ENCODE results near the gene ATOH8. TPM values are rescaled to one million over a fixed set of nuclear protein-coding genes. Genes with fewer than 3 reads are reported as not detected.

ATOH8 gene
- total RNA-seq, 1 donor from 2014 or later = 8.4 TPM

DNA sequence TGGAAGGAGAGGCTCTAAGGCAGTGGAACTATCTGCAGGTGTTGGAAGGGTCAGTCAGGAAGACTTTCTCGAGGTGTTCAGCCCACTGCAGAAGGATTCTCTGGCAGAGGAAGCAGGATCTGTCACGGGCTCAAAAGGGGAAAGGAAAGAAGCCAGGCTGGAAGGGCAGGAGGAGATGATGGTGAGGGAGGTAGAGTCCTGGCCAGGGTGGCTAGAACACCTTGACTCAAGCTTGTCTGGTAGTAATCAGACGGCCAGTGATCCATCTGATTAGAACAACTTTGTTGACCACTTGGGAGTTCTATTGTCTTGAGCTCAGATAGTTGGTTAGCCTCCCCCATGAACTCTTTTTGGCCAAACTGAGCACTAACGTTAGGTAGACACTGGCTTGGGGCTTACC is 9.7 kb upstream of the ATOH8 start:
- no peaks in the 10 kb centered on the region for H3K9me3 ChIP-seq (ENCODE audit: control insufficient read depth in 3 of 3, low read length in 3 of 3)
- peak overlapping the region in 1 of 3 donors; percentile 41 for H3K9ac ChIP-seq (ENCODE audit: low read depth in 1 of 3, low read length in 3 of 3)
- peak overlapping the region; percentile 93 for H3K27ac ChIP-seq (ENCODE audit: low read depth, low read length)
- H3K4me1 ChIP-seq (ENCODE audit: control insufficient read depth in 3 of 3, insufficient read depth in 3 of 3, low read length in 3 of 3) = peaks cover 82 to 86% (median 84%) of the 10 kb centered on the region in 3 donors
- no peaks in the 10 kb centered on the region for H3K36me3 ChIP-seq (ENCODE audit: control insufficient read depth in 3 of 3, insufficient read depth in 3 of 3, low read length in 3 of 3)
- peak overlapping the region in 1 of 3 donors; percentile 22 for H3K4me3 ChIP-seq (ENCODE audit: low read length in 3 of 3)
- no peaks in the 10 kb centered on the region for H3K27me3 ChIP-seq (ENCODE audit: control insufficient read depth in 3 of 3, insufficient read depth in 3 of 3, low read length in 3 of 3)

GRCh38 chr2:85744741-85745601 is 8.8 kb upstream of the ATOH8 start:
- Histone ChIP-seq H3K27me3 (ENCODE audit: control insufficient read depth in 3 of 3, insufficient read depth in 3 of 3, low read length in 3 of 3) (no peaks in the 10 kb centered on the region), H3K27ac (ENCODE audit: low read depth, low read length) (peak overlapping the region; percentile 19), H3K9me3 (ENCODE audit: control insufficient read depth in 3 of 3, low read length in 3 of 3) (no peaks in the 10 kb centered on the region), H3K36me3 (ENCODE audit: control insufficient read depth in 3 of 3, insufficient read depth in 3 of 3, low read length in 3 of 3) (no peaks in the 10 kb centered on the region), H3K4me3 (ENCODE audit: low read length in 3 of 3) (peak overlapping the region in 2 of 3 donors; percentile 35 to 46), H3K4me1 (ENCODE audit: control insufficient read depth in 3 of 3, insufficient read depth in 3 of 3, low read length in 3 of 3) (peaks cover 87 to 90% (median 89%) of the 10 kb centered on the region in 3 donors), H3K9ac (ENCODE audit: low read depth in 1 of 3, low read length in 3 of 3) (no peak overlapping the region)

GRCh38 chr2:85745619-85746018 is 8.2 kb upstream of the ATOH8 start:
- Histone ChIP-seq H3K36me3 (ENCODE audit: control insufficient read depth in 3 of 3, insufficient read depth in 3 of 3, low read length in 3 of 3) (no peaks in the 10 kb centered on the region), H3K4me3 (ENCODE audit: low read length in 3 of 3) (peak overlapping the region in 2 of 3 donors; percentile 35 to 46), H3K27me3 (ENCODE audit: control insufficient read depth in 3 of 3, insufficient read depth in 3 of 3, low read length in 3 of 3) (no peaks in the 10 kb centered on the region), H3K4me1 (ENCODE audit: control insufficient read depth in 3 of 3, insufficient read depth in 3 of 3, low read length in 3 of 3) (peaks cover 86 to 91% (median 90%) of the 10 kb centered on the region in 3 donors), H3K9me3 (ENCODE audit: control insufficient read depth in 3 of 3, low read length in 3 of 3) (no peaks in the 10 kb centered on the region), H3K27ac (ENCODE audit: low read depth, low read length) (peak overlapping the region; percentile 19), H3K9ac (ENCODE audit: low read depth in 1 of 3, low read length in 3 of 3) (no peak overlapping the region)

- peaks cover 86 to 91% (median 90%) of the 10 kb centered on the region in 3 donors for H3K4me1 ChIP-seq (ENCODE audit: control insufficient read depth in 3 of 3, insufficient read depth in 3 of 3, low read length in 3 of 3)
- H3K27me3 ChIP-seq (ENCODE audit: control insufficient read depth in 3 of 3, insufficient read depth in 3 of 3, low read length in 3 of 3) = no peaks in the 10 kb centered on the region
- H3K9me3 ChIP-seq (ENCODE audit: control insufficient read depth in 3 of 3, low read length in 3 of 3) = no peaks in the 10 kb centered on the region
- H3K9ac ChIP-seq (ENCODE audit: low read depth in 1 of 3, low read length in 3 of 3) = no peak overlapping the region
- no peak overlapping the region for H3K4me3 ChIP-seq (ENCODE audit: low read length in 3 of 3)
- no peaks in the 10 kb centered on the region for H3K36me3 ChIP-seq (ENCODE audit: control insufficient read depth in 3 of 3, insufficient read depth in 3 of 3, low read length in 3 of 3)
- H3K27ac ChIP-seq (ENCODE audit: low read depth, low read length) = no peak overlapping the region
Observed at GRCh38 chr2:85746321-85747004, 7.3 kb upstream of the ATOH8 start.

- no peak overlapping the region for H3K27ac ChIP-seq (ENCODE audit: low read depth, low read length)
- H3K27me3 ChIP-seq (ENCODE audit: control insufficient read depth in 3 of 3, insufficient read depth in 3 of 3, low read length in 3 of 3) = no peaks in the 10 kb centered on the region
- peaks cover 85 to 91% (median 90%) of the 10 kb centered on the region in 3 donors for H3K4me1 ChIP-seq (ENCODE audit: control insufficient read depth in 3 of 3, insufficient read depth in 3 of 3, low read length in 3 of 3)
- H3K9ac ChIP-seq (ENCODE audit: low read depth in 1 of 3, low read length in 3 of 3) = no peak overlapping the region
- H3K4me3 ChIP-seq (ENCODE audit: low read length in 3 of 3) = no peak overlapping the region
- H3K36me3 ChIP-seq (ENCODE audit: control insufficient read depth in 3 of 3, insufficient read depth in 3 of 3, low read length in 3 of 3) = no peaks in the 10 kb centered on the region
- no peaks in the 10 kb centered on the region for H3K9me3 ChIP-seq (ENCODE audit: control insufficient read depth in 3 of 3, low read length in 3 of 3)
Observed at GRCh38 chr2:85747441-85747840, 6.3 kb upstream of the ATOH8 start.

- H3K27me3 ChIP-seq (ENCODE audit: control insufficient read depth in 3 of 3, insufficient read depth in 3 of 3, low read length in 3 of 3) = no peaks in the 10 kb centered on the region
- H3K9me3 ChIP-seq (ENCODE audit: control insufficient read depth in 3 of 3, low read length in 3 of 3) = no peaks in the 10 kb centered on the region
- H3K9ac ChIP-seq (ENCODE audit: low read depth in 1 of 3, low read length in 3 of 3) = peak overlapping the region in 2 of 3 donors; percentile 15 to 77
- H3K4me1 ChIP-seq (ENCODE audit: control insufficient read depth in 3 of 3, insufficient read depth in 3 of 3, low read length in 3 of 3) = peaks cover 83 to 92% (median 90%) of the 10 kb centered on the region in 3 donors
- peak overlapping the region; percentile 18 to 65 (median 25) for H3K4me3 ChIP-seq (ENCODE audit: low read length in 3 of 3)
- no peaks in the 10 kb centered on the region for H3K36me3 ChIP-seq (ENCODE audit: control insufficient read depth in 3 of 3, insufficient read depth in 3 of 3, low read length in 3 of 3)
- H3K27ac ChIP-seq (ENCODE audit: low read depth, low read length) = peak overlapping the region; percentile 74
Observed at GRCh38 chr2:85748039-85748734, 5.6 kb upstream of the ATOH8 start.

DNA sequence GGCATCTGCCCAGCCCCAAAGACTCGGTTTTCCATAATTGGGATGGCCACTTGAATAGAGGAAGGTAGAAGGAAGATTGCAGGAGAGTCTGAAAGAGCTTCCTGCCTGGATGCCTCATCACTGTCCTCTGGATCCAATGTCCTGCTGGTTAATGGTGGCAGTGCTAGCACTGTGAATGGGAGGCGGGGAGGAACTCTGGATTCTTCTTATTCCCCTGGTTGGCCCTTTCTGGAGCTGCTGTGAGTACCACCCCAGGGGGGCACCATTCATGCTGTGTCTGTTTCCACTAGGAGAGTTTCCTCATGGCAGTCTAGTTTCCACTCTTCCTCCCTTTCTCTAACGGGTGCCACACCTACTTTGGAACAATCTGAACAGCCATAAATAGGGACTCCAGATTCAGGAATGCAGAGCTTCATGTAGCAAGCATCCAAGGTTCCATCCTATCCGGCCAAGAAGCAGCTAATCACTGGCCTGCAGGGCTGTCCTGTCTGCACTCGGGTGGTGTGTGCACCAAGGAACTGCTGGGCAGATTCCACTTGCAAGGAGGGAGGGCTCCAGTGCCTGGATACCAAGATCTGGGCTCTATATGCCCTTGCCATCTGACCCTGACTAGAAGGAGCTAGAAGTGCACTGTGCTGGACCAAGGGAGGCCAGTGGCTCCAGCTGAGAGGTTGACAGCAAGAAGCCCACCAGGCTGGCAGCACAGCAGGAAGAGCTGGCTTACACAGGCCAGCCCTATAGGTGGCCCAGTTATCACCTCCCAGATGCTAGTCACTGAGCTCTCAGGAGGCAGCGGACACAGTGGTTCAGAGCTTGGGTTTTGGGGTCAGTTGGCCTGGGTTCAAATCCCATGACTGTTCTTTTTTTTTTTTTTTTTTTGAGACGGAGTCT is 4.6 kb upstream of the ATOH8 start:
- Histone ChIP-seq H3K4me3 (ENCODE audit: low read length in 3 of 3) (peak overlapping the region; percentile 18 to 65 (median 25)), H3K27me3 (ENCODE audit: control insufficient read depth in 3 of 3, insufficient read depth in 3 of 3, low read length in 3 of 3) (no peaks in the 10 kb centered on the region), H3K36me3 (ENCODE audit: control insufficient read depth in 3 of 3, insufficient read depth in 3 of 3, low read length in 3 of 3) (no peaks in the 10 kb centered on the region), H3K4me1 (ENCODE audit: control insufficient read depth in 3 of 3, insufficient read depth in 3 of 3, low read length in 3 of 3) (peaks cover 76 to 83% (median 81%) of the 10 kb centered on the region in 3 donors), H3K9ac (ENCODE audit: low read depth in 1 of 3, low read length in 3 of 3) (peak overlapping the region; percentile 29 to 77 (median 76)), H3K27ac (ENCODE audit: low read depth, low read length) (peak overlapping the region; percentile 74), H3K9me3 (ENCODE audit: control insufficient read depth in 3 of 3, low read length in 3 of 3) (no peaks in the 10 kb centered on the region)

DNA sequence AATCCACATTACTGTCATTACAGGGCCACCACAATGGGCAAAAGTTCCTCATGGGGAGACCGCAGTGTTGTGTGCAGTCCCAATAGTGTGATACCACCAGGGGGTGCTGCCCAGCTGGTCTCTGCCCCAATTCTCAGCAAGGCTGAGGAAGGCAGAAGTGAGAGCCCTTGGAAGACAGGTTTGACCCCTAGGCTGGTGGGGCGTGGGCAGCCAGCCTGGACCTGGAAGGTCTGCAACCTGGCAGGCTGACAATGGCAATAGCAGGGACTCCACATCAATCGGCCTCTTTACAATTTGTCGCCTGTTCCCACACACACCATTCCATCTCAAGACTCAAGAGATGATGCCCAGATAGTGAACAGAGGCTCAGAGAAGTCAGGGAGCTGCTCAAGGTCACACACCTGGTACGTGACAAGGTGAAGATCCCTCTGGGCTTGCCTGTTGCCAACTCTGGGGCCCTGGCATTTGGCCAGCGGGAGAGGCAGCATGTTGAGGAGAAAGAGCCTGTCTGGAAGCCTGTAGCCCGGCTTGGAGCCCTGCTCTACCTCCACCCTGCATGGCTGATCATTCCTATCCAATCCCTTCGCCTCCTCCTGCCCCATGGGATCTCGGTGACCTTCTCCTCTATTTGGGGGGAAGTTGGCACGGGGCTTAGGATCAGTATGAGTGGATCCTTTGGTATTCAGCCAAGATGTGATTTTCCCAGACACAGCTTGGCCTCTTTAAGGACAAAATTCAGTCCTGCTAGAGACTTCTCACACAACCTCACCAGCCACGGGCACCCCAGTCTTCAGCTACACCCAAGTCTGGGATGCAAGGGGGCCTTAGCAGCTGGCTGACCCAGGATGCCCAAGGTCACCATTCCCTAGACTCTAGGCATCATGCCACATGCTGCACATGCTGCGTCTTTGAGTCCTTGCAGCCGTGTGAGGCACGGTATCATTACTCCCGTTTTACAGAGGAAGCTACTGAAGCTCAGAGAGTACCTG is 2.9 kb upstream of the ATOH8 start:
- no peaks in the 10 kb centered on the region for H3K36me3 ChIP-seq (ENCODE audit: control insufficient read depth in 3 of 3, insufficient read depth in 3 of 3, low read length in 3 of 3)
- H3K9me3 ChIP-seq (ENCODE audit: control insufficient read depth in 3 of 3, low read length in 3 of 3) = no peaks in the 10 kb centered on the region
- H3K9ac ChIP-seq (ENCODE audit: low read depth in 1 of 3, low read length in 3 of 3) = peak overlapping the region in 2 of 3 donors; percentile 4 to 54
- H3K27me3 ChIP-seq (ENCODE audit: control insufficient read depth in 3 of 3, insufficient read depth in 3 of 3, low read length in 3 of 3) = no peaks in the 10 kb centered on the region
- H3K27ac ChIP-seq (ENCODE audit: low read depth, low read length) = peak overlapping the region; percentile 51
- H3K4me1 ChIP-seq (ENCODE audit: control insufficient read depth in 3 of 3, insufficient read depth in 3 of 3, low read length in 3 of 3) = peaks cover 68 to 76% (median 71%) of the 10 kb centered on the region in 3 donors
- H3K4me3 ChIP-seq (ENCODE audit: low read length in 3 of 3) = peak overlapping the region in 1 of 3 donors; percentile 35

All from skeletal muscle tissue (tissue), 4 donors.